Liver (tissue), 3 donors: ENCODE data around the gene CERKL.

Source experiments
- GABPA ChIP-seq, 2 donors: IDR thresholded peaks in 1 of 2; conservative IDR thresholded peaks in 1 of 2; 2 replicates each; pipeline ENCODE4 v1.6.1; 2016; ENCODE audit warnings: antibody characterized with exemption in 2 of 2, mild to moderate bottlenecking in 1 of 2, moderate library complexity in 1 of 2
- HNF4A ChIP-seq, 2 donors: conservative IDR thresholded peaks; 2 replicates each; pipeline ENCODE4 v1.6.1; 2016; ENCODE audit warnings: antibody characterized with exemption in 2 of 2, mild to moderate bottlenecking in 2 of 2
- JUND ChIP-seq, 2 donors: IDR thresholded peaks; 2 replicates each; pipeline ENCODE4 v1.6.1; 2016; ENCODE audit warnings: antibody characterized with exemption in 2 of 2
- NR2F2 ChIP-seq: IDR thresholded peaks from 2 replicates; pipeline ENCODE4 v1.6.1; 2016; ENCODE audit warnings: antibody characterized with exemption
- RAD21 ChIP-seq, 2 donors: IDR thresholded peaks; 2 replicates each; pipeline ENCODE4 v1.6.1; 2016; ENCODE audit warnings: antibody characterized with exemption in 2 of 2, mild to moderate bottlenecking in 2 of 2
- TAF1 ChIP-seq: conservative IDR thresholded peaks from 2 replicates; pipeline ENCODE4 v1.6.1; 2016; ENCODE audit warnings: antibody characterized with exemption, mild to moderate bottlenecking
- YY1 ChIP-seq: IDR thresholded peaks from 2 replicates; pipeline ENCODE4 v1.6.1; 2016; ENCODE audit warnings: antibody characterized with exemption, mild to moderate bottlenecking
- TF ChIP-seq, protein P1 (sequence below): fragments of 150-350 bp; IDR thresholded peaks from 2 replicates; pipeline ENCODE4 v1.5.1; 2017; ENCODE audit warnings: improper control_type of control experiment, low read depth, low read length; ENCODE audit not compliant: missing input control
- TF ChIP-seq, protein P2 (sequence below): IDR thresholded peaks from 2 replicates; pipeline ENCODE4 v1.6.1; 2016; ENCODE audit warnings: antibody characterized with exemption
- TF ChIP-seq, protein P3 (sequence below): IDR thresholded peaks from 2 replicates; pipeline ENCODE4 v1.6.1; 2016; ENCODE audit warnings: antibody characterized with exemption
- TF ChIP-seq, protein P4 (sequence below): IDR thresholded peaks from 2 replicates; pipeline ENCODE4 v1.6.1; 2016; ENCODE audit warnings: antibody characterized with exemption, mild to moderate bottlenecking
- donor health status: healthy.
- donor health status: healthy.

DNA sequence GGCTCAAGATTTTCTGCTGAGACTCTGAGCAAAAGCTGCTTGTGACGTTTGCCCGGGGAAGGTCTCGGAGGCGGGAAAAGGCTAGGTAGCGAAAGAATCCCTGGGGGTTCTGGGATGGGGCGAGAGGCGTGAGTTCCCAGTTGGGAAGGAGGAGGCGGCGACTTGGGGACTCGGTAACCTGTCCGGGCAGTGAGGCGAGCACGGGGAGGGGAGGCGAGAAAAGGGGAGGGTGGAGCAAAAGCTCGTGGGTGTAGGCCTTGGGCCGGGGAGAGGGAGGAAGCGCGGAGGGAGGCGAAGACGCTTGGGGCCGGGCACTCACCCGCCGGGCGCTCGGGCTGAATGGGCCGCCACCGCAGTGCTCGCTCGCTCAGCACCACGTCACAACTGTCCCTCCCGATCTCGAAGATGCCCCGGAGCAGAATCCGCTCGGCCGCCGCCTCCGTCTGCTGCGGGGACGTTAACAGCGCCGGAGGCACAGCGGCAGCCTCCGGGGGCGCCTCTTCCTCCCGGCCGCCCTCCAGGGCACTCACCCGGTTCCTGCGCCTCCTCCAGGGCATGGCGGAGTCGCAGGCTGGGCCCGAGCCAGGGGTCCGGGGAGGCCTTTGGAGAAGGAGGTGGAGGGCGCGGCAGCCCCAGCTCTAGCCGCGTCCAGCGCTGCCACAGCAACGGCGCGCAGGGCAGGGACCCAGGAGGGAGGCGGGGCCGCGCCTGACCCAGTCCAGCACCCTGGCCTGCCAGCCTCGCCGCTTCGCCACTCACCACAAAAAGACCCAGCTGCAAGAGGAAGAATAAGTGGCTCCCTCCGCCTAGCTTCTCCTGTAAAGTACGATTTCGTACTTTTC lies at the start of gene CERKL:
- TF ChIP-seq, protein P1, sequence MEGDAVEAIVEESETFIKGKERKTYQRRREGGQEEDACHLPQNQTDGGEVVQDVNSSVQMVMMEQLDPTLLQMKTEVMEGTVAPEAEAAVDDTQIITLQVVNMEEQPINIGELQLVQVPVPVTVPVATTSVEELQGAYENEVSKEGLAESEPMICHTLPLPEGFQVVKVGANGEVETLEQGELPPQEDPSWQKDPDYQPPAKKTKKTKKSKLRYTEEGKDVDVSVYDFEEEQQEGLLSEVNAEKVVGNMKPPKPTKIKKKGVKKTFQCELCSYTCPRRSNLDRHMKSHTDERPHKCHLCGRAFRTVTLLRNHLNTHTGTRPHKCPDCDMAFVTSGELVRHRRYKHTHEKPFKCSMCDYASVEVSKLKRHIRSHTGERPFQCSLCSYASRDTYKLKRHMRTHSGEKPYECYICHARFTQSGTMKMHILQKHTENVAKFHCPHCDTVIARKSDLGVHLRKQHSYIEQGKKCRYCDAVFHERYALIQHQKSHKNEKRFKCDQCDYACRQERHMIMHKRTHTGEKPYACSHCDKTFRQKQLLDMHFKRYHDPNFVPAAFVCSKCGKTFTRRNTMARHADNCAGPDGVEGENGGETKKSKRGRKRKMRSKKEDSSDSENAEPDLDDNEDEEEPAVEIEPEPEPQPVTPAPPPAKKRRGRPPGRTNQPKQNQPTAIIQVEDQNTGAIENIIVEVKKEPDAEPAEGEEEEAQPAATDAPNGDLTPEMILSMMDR = no peak
- TF ChIP-seq RAD21 (IDR thresholded peaks at IDR 0.05) (no peak), JUND (IDR thresholded peaks at IDR 0.05) (no peak), GABPA (IDR thresholded peaks at IDR 0.05 in 1 of 2, conservative IDR thresholded peaks at IDR 0.05 in 1 of 2) (no peak), NR2F2 (no peak), YY1 (no peak), TAF1 (no peak), HNF4A (conservative IDR thresholded peaks at IDR 0.05) (no peak)
- TF ChIP-seq, protein P2, sequence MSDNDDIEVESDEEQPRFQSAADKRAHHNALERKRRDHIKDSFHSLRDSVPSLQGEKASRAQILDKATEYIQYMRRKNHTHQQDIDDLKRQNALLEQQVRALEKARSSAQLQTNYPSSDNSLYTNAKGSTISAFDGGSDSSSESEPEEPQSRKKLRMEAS = no peak
- TF ChIP-seq, protein P3, sequence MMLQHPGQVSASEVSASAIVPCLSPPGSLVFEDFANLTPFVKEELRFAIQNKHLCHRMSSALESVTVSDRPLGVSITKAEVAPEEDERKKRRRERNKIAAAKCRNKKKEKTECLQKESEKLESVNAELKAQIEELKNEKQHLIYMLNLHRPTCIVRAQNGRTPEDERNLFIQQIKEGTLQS = no peak
- TF ChIP-seq, protein P4, sequence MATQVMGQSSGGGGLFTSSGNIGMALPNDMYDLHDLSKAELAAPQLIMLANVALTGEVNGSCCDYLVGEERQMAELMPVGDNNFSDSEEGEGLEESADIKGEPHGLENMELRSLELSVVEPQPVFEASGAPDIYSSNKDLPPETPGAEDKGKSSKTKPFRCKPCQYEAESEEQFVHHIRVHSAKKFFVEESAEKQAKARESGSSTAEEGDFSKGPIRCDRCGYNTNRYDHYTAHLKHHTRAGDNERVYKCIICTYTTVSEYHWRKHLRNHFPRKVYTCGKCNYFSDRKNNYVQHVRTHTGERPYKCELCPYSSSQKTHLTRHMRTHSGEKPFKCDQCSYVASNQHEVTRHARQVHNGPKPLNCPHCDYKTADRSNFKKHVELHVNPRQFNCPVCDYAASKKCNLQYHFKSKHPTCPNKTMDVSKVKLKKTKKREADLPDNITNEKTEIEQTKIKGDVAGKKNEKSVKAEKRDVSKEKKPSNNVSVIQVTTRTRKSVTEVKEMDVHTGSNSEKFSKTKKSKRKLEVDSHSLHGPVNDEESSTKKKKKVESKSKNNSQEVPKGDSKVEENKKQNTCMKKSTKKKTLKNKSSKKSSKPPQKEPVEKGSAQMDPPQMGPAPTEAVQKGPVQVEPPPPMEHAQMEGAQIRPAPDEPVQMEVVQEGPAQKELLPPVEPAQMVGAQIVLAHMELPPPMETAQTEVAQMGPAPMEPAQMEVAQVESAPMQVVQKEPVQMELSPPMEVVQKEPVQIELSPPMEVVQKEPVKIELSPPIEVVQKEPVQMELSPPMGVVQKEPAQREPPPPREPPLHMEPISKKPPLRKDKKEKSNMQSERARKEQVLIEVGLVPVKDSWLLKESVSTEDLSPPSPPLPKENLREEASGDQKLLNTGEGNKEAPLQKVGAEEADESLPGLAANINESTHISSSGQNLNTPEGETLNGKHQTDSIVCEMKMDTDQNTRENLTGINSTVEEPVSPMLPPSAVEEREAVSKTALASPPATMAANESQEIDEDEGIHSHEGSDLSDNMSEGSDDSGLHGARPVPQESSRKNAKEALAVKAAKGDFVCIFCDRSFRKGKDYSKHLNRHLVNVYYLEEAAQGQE = no peak
